Ishikawa (cell line): ENCODE data around the gene EMILIN1.

Source experiments
- CEBPB ChIP-seq: IDR thresholded peaks from 2 replicates; pipeline ENCODE4 v1.6.1; 2012
- CREB1 ChIP-seq: IDR thresholded peaks from 2 replicates; pipeline ENCODE4 v1.6.1; 2012; ENCODE audit warnings: low read depth
- EGR1 ChIP-seq: IDR thresholded peaks from 2 replicates; pipeline ENCODE4 v1.6.1; 2012
- EP300 ChIP-seq: IDR thresholded peaks from 2 replicates; pipeline ENCODE4 v1.6.1; 2012; ENCODE audit warnings: borderline replicate concordance
- FOXM1 ChIP-seq: IDR thresholded peaks from 2 replicates; pipeline ENCODE4 v1.6.1; 2012; ENCODE audit warnings: low read depth, borderline replicate concordance
- MAX ChIP-seq: IDR thresholded peaks from 2 replicates; pipeline ENCODE4 v1.6.1; 2012
- NFIC ChIP-seq: IDR thresholded peaks from 2 replicates; pipeline ENCODE4 v1.6.1; 2012
- RAD21 ChIP-seq: IDR thresholded peaks from 2 replicates; pipeline ENCODE4 v1.6.1; 2012; ENCODE audit warnings: low read depth
- REST ChIP-seq: IDR thresholded peaks from 2 replicates; pipeline ENCODE4 v1.6.1; 2012; ENCODE audit warnings: low read depth, mild to moderate bottlenecking
- TAF1 ChIP-seq: IDR thresholded peaks from 2 replicates; pipeline ENCODE4 v1.6.1; 2012; ENCODE audit warnings: low read depth, mild to moderate bottlenecking
- TCF12 ChIP-seq: IDR thresholded peaks from 2 replicates; pipeline ENCODE4 v1.6.1; 2012; ENCODE audit warnings: low read depth
- TEAD4 ChIP-seq: IDR thresholded peaks from 2 replicates; pipeline ENCODE4 v1.6.1; 2012
- USF1 ChIP-seq: IDR thresholded peaks from 2 replicates; pipeline ENCODE4 v1.6.1; 2012
- YY1 ChIP-seq: IDR thresholded peaks from 2 replicates; pipeline ENCODE4 v1.6.1; 2012; ENCODE audit warnings: low read depth
- ZBTB7A ChIP-seq: IDR thresholded peaks from 2 replicates; pipeline ENCODE4 v1.6.1; 2012; ENCODE audit warnings: low read depth

EMILIN1 gene

GRCh38 chr2:27051902-27052645 lies 26.3 kb upstream of the EMILIN1 start:
- TF ChIP-seq USF1 (no peak), CEBPB (no peak), TAF1 (no peak), MAX (no peak), ZBTB7A (no peak; the same call in 1 of the 2 replicates), TCF12 (no peak), REST (no peak), NFIC (no peak), TEAD4 (no peak), YY1 (no peak), EGR1 (no peak), EP300 (no peak)

GRCh38 chr2:27053321-27053720 lies 25.1 kb upstream of the EMILIN1 start:
- TF ChIP-seq REST (no peak), EP300 (no peak), TAF1 (no peak), TCF12 (no peak), NFIC (no peak), EGR1 (no peak), YY1 (no peak), RAD21 (no peak), CREB1 (no peak), USF1 (no peak), FOXM1 (no peak), MAX (no peak)

- TF ChIP-seq TAF1: no peak
- no peak for TF ChIP-seq YY1
- no peak for TF ChIP-seq EGR1
- TF ChIP-seq EP300: no peak
- TF ChIP-seq CEBPB: no peak
Measured at GRCh38 chr2:27053776-27054175, 24.6 kb upstream of the EMILIN1 start.

- TF ChIP-seq USF1: no peak
- no peak for TF ChIP-seq TEAD4
- no peak for TF ChIP-seq REST
- TF ChIP-seq FOXM1: no peak
- TF ChIP-seq TCF12: no peak
- TF ChIP-seq YY1: no peak
- TF ChIP-seq MAX: no peak
- no peak for TF ChIP-seq EGR1
- no peak for TF ChIP-seq CEBPB
- TF ChIP-seq RAD21: no peak
- no peak for TF ChIP-seq CREB1
- TF ChIP-seq TAF1: no peak
- no peak for TF ChIP-seq ZBTB7A
- no peak for TF ChIP-seq NFIC
- TF ChIP-seq EP300: no peak
Measured at GRCh38 chr2:27054721-27055120, 23.7 kb upstream of the EMILIN1 start.
